ENCODE data around the gene ERRFI1.
A peak's percentile ranks its signal among the peaks of the same experiment; 100 is the strongest.

The ERRFI1 gene

GRCh38 chr1:8031176-8031785, 5.2 kb upstream of the ERRFI1 start:
- no peak for DNase-seq (ENCODE audit: low read depth)
- TF ChIP-seq CTCF (IDR thresholded peaks at IDR 0.05; ENCODE audit: control insufficient read depth, insufficient read depth, low read depth, low read length, missing control alignments), result peak; percentile 56
- H3K4me3 ChIP-seq (ENCODE audit: control insufficient read depth, low read depth, low read length), result no peak overlapping the region

GRCh38 chr1:8028571-8028910, 2.4 kb upstream of the ERRFI1 start:
- DNase-seq (ENCODE audit: low read depth), result no peak
- H3K4me3 ChIP-seq (ENCODE audit: control insufficient read depth, low read depth, low read length), result no peak overlapping the region
- TF ChIP-seq CTCF (IDR thresholded peaks at IDR 0.05; ENCODE audit: control insufficient read depth, insufficient read depth, low read depth, low read length, missing control alignments), result no peak

GRCh38 chr1:8027748-8028570, 1.9 kb upstream of the ERRFI1 start:
- no peak for TF ChIP-seq CTCF (IDR thresholded peaks at IDR 0.05; ENCODE audit: control insufficient read depth, insufficient read depth, low read depth, low read length, missing control alignments)
- no peak overlapping the region for H3K4me3 ChIP-seq (ENCODE audit: control insufficient read depth, low read depth, low read length)
- peak; percentile 68 for DNase-seq (ENCODE audit: low read depth)

- no peak for TF ChIP-seq CTCF (IDR thresholded peaks at IDR 0.05; ENCODE audit: control insufficient read depth, insufficient read depth, low read depth, low read length, missing control alignments)
- H3K4me3 ChIP-seq (ENCODE audit: control insufficient read depth, low read depth, low read length), result peak overlapping the region; percentile 48
- DNase-seq (ENCODE audit: low read depth), result no peak
These were observed 1.1 kb upstream of the ERRFI1 start for GRCh38 chr1:8026976-8027747.

- TF ChIP-seq CTCF (IDR thresholded peaks at IDR 0.05; ENCODE audit: control insufficient read depth, insufficient read depth, low read depth, low read length, missing control alignments), result no peak
- no peak for DNase-seq (ENCODE audit: low read depth)
- H3K4me3 ChIP-seq (ENCODE audit: control insufficient read depth, low read depth, low read length), result peak overlapping the region; percentile 74
These were observed 401 bp downstream of the ERRFI1 start for GRCh38 chr1:8025671-8026144.

- peak overlapping the region; percentile 74 for H3K4me3 ChIP-seq (ENCODE audit: control insufficient read depth, low read depth, low read length)
These were observed 943 bp downstream of the ERRFI1 start for GRCh38 chr1:8025061-8025670.

More at GRCh38 chr1:8025061-8025670, 943 bp downstream of the ERRFI1 start:
- no peak for TF ChIP-seq CTCF (IDR thresholded peaks at IDR 0.05; ENCODE audit: control insufficient read depth, insufficient read depth, low read depth, low read length, missing control alignments)
- no peak for DNase-seq (ENCODE audit: low read depth)
